Retinal pigment epithelial cell (primary cell): ENCODE measurements around the gene GRK4.

Experiments
- DNase-seq: peaks from one replicate; pipeline ENCODE4 v3.0.0-alpha.2; 2010; ENCODE audit warnings: low read depth
- H3K4me3 ChIP-seq: 2 replicates; pipeline ENCODE4 v1.5.1; 2011; ENCODE audit warnings: mild to moderate bottlenecking, low read length, control low read depth, moderate library complexity
- TF ChIP-seq, protein P1 (sequence below): conservative IDR thresholded peaks from 2 replicates; pipeline ENCODE4 v1.5.1; 2011; ENCODE audit warnings: low read depth, low read length, control low read depth, inconsistent platforms

Gene GRK4

GRCh38 chr4:3016961-3017360 is 53.6 kb downstream of the GRK4 start:
- no peak overlapping the region for H3K4me3 ChIP-seq
- TF ChIP-seq, protein P1, sequence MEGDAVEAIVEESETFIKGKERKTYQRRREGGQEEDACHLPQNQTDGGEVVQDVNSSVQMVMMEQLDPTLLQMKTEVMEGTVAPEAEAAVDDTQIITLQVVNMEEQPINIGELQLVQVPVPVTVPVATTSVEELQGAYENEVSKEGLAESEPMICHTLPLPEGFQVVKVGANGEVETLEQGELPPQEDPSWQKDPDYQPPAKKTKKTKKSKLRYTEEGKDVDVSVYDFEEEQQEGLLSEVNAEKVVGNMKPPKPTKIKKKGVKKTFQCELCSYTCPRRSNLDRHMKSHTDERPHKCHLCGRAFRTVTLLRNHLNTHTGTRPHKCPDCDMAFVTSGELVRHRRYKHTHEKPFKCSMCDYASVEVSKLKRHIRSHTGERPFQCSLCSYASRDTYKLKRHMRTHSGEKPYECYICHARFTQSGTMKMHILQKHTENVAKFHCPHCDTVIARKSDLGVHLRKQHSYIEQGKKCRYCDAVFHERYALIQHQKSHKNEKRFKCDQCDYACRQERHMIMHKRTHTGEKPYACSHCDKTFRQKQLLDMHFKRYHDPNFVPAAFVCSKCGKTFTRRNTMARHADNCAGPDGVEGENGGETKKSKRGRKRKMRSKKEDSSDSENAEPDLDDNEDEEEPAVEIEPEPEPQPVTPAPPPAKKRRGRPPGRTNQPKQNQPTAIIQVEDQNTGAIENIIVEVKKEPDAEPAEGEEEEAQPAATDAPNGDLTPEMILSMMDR: no peak
- no peak for DNase-seq

- no peak for DNase-seq
- no peak overlapping the region for H3K4me3 ChIP-seq
- TF ChIP-seq, protein P1: no peak
These were observed 54.1 kb downstream of the GRK4 start for GRCh38 chr4:3017504-3017903.

DNA sequence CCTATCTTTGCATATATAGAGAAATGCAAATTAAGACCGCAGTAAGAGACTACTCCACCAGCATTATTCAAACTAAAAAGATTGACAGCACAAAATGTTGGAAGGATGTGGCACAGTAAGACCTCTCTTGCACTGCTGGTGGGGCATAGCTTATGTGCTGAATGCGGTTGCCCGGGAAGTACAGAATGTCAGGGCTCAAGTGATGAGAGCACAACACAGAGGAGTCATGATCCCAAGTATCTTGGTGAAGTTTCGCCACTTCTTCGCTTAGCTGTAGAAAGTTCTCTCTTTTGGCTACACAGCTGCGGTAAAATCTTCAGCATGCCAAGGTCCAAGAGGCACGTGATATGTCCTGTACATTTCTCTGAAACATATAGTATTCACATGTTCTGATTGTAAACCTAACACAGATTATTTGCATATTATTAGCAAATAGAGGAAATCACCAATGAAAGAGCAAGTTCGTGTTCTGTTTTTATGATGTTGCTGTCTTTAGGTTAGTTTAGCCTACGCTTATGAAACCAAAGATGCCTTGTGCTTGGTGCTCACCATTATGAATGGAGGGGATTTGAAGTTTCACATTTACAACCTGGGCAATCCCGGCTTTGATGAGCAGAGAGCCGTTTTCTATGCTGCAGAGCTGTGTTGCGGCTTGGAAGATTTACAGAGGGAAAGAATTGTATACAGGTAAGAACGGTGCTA is 55.9 kb downstream of the GRK4 start:
- no peak overlapping the region for H3K4me3 ChIP-seq
- TF ChIP-seq, protein P1: no peak
- no peak for DNase-seq

DNA sequence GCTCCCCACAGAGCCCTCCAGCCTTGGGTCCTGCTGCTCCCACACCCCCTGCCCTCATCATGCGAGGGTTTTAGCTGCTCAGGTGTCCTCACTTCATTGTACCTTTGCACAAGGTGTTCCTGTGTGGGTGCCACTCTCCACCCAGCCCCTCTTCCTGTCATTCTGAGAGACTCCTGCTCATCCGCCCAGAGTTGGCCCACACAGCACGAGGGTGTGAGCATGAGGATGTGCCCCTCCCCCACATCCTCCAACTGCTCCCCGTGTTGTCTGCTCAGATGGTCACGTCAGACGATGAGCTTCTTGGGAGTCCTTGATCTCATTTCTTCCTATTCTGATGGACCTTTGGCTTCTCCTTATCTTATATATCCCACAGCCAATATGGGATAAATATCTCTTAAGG is 57.8 kb downstream of the GRK4 start:
- no peak for DNase-seq
- TF ChIP-seq, protein P1: no peak
- no peak overlapping the region for H3K4me3 ChIP-seq

- no peak overlapping the region for H3K4me3 ChIP-seq
- TF ChIP-seq, protein P1: no peak
- DNase-seq: no peak
These were observed 58.3 kb downstream of the GRK4 start for GRCh38 chr4:3021627-3022026.

GRCh38 chr4:3022112-3022511 is 58.7 kb downstream of the GRK4 start:
- no peak for DNase-seq
- TF ChIP-seq, protein P1: no peak
- no peak overlapping the region for H3K4me3 ChIP-seq

GRCh38 chr4:3022651-3023050 is 59.3 kb downstream of the GRK4 start:
- H3K4me3 ChIP-seq: no peak overlapping the region
- TF ChIP-seq, protein P1: no peak
- DNase-seq: no peak
